ENCODE data around the gene AFAP1L1.

DNA sequence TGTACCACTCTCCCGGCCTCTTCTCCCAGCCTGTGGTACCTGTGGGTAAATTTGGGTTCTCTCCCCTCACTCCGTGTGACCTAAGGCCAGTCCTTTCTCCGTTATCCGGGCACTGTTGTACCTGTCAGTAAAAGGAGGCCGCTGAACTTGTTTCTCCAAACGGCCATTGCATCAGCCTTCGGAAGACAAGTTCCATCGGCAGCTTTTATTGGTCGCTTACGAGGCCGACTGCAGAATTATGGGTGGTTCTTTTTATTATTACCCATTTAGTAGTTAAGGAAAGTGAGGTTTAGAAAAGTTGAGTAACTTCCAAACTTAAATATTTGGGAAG lies 74.2 kb downstream of the AFAP1L1 start:
- TF ChIP-seq, protein P1, sequence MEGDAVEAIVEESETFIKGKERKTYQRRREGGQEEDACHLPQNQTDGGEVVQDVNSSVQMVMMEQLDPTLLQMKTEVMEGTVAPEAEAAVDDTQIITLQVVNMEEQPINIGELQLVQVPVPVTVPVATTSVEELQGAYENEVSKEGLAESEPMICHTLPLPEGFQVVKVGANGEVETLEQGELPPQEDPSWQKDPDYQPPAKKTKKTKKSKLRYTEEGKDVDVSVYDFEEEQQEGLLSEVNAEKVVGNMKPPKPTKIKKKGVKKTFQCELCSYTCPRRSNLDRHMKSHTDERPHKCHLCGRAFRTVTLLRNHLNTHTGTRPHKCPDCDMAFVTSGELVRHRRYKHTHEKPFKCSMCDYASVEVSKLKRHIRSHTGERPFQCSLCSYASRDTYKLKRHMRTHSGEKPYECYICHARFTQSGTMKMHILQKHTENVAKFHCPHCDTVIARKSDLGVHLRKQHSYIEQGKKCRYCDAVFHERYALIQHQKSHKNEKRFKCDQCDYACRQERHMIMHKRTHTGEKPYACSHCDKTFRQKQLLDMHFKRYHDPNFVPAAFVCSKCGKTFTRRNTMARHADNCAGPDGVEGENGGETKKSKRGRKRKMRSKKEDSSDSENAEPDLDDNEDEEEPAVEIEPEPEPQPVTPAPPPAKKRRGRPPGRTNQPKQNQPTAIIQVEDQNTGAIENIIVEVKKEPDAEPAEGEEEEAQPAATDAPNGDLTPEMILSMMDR (IDR thresholded peaks at IDR 0.05): no peak
- TF ChIP-seq, protein P2, sequence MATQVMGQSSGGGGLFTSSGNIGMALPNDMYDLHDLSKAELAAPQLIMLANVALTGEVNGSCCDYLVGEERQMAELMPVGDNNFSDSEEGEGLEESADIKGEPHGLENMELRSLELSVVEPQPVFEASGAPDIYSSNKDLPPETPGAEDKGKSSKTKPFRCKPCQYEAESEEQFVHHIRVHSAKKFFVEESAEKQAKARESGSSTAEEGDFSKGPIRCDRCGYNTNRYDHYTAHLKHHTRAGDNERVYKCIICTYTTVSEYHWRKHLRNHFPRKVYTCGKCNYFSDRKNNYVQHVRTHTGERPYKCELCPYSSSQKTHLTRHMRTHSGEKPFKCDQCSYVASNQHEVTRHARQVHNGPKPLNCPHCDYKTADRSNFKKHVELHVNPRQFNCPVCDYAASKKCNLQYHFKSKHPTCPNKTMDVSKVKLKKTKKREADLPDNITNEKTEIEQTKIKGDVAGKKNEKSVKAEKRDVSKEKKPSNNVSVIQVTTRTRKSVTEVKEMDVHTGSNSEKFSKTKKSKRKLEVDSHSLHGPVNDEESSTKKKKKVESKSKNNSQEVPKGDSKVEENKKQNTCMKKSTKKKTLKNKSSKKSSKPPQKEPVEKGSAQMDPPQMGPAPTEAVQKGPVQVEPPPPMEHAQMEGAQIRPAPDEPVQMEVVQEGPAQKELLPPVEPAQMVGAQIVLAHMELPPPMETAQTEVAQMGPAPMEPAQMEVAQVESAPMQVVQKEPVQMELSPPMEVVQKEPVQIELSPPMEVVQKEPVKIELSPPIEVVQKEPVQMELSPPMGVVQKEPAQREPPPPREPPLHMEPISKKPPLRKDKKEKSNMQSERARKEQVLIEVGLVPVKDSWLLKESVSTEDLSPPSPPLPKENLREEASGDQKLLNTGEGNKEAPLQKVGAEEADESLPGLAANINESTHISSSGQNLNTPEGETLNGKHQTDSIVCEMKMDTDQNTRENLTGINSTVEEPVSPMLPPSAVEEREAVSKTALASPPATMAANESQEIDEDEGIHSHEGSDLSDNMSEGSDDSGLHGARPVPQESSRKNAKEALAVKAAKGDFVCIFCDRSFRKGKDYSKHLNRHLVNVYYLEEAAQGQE (IDR thresholded peaks at IDR 0.05; ENCODE audit: insufficient read depth in 1 of 2, low read depth in 2 of 2, low read length in 1 of 2): no peak
- no peak for TF ChIP-seq POLR2AphosphoS5 (IDR thresholded peaks at IDR 0.05; ENCODE audit: low read depth, low read length)
